HFFc6 (cell line): ENCODE data around the gene NUBPL. TPM values are rescaled to one million over a fixed set of nuclear protein-coding genes. Genes with fewer than 3 reads are reported as not detected.
"Not testable (repeated sequence)": the region's sequence is repeated elsewhere in the genome, so short reads cannot be mapped to it uniquely, and the experiment has no call there.

ENCODE experiments used
- DNase-seq: peaks from one replicate; pipeline ENCODE4 v3.0.0-alpha.2; 2018
- H3K27ac Mint-ChIP-seq: 2 replicates; pipeline ENCODE4 v1.8.0; 2020; ENCODE audit warnings: mild to moderate bottlenecking, mixed read lengths
- H3K27me3 Mint-ChIP-seq: 2 replicates; pipeline ENCODE4 v1.8.0; 2021; ENCODE audit warnings: mild to moderate bottlenecking, moderate library complexity, mixed read lengths; ENCODE audit not compliant: insufficient read depth
- H3K36me3 Mint-ChIP-seq: 2 replicates; pipeline ENCODE4 v1.8.0; 2021; ENCODE audit warnings: low read depth, mixed read lengths
- H3K4me1 Mint-ChIP-seq: 2 replicates; pipeline ENCODE4 v1.8.0; 2020; ENCODE audit warnings: low read depth, mixed read lengths
- H3K4me3 Mint-ChIP-seq: 2 replicates; pipeline ENCODE4 v1.8.0; 2020; ENCODE audit warnings: mild to moderate bottlenecking, moderate library complexity, mixed read lengths
- H3K9me3 Mint-ChIP-seq: 2 replicates; pipeline ENCODE4 v1.8.0; 2020; ENCODE audit warnings: mild to moderate bottlenecking, mixed read lengths
- CTCF ChIP-seq: fragments of 200-600 bp; sonication (generic); IDR thresholded peaks from 2 replicates; pipeline ENCODE4 v1.5.0; 2021; ENCODE audit warnings: antibody characterized with exemption, mild to moderate bottlenecking
- total RNA-seq, 6 experiments: library from RNA; stranded (reverse); fragmentation: NEBNext Ultra II Directional; extraction: Animal tissue kit (Norgen Biotek cat#: 25700); gene quantifications; 2 replicates in 1 of 6; 3 replicates in 5 of 6; pipeline ENCODE4 v1.2.3, GENCODE V29; 2021

NUBPL gene
- total RNA-seq, 6 experiments from 2014 or later, result 8.2 to 10.7 (median 9.7) TPM

GRCh38 chr14:31605702-31606101, 44.5 kb downstream of the NUBPL start:
- Mint-ChIP-seq H3K4me1 (no peaks in the 10 kb centered on the region), H3K27me3 (no peaks in the 10 kb centered on the region), H3K4me3 (no peak overlapping the region)

GRCh38 chr14:31611778-31612433, 50.7 kb downstream of the NUBPL start:
- H3K4me1 Mint-ChIP-seq, result no peaks in the 10 kb centered on the region
- H3K4me3 Mint-ChIP-seq, result no peak overlapping the region
- H3K9me3 Mint-ChIP-seq, result no peaks in the 10 kb centered on the region
- no peak for TF ChIP-seq CTCF
- no peaks in the 10 kb centered on the region; the same call in 1 of the 2 replicates for H3K27me3 Mint-ChIP-seq
- 0 out of 2 replicates have a peak, but pooled peaks cover 6% of the 10 kb centered on the region for H3K36me3 Mint-ChIP-seq
- no peak overlapping the region for H3K27ac Mint-ChIP-seq
- DNase-seq, result no peak

More at GRCh38 chr14:31605702-31606101, 44.5 kb downstream of the NUBPL start:
- H3K36me3 Mint-ChIP-seq, result peaks cover 15% of the 10 kb centered on the region
- H3K27ac Mint-ChIP-seq, result no peak overlapping the region
- H3K9me3 Mint-ChIP-seq, result peaks cover 4% of the 10 kb centered on the region; the same call in 1 of the 2 replicates
- DNase-seq, result no peak
- TF ChIP-seq CTCF, result no peak

- no peaks in the 10 kb centered on the region for H3K4me1 Mint-ChIP-seq
- no peak for TF ChIP-seq CTCF
- no peak overlapping the region for H3K4me3 Mint-ChIP-seq
- no peaks in the 10 kb centered on the region; the same call in 1 of the 2 replicates for H3K27me3 Mint-ChIP-seq
- H3K36me3 Mint-ChIP-seq, result 0 out of 2 replicates have a peak, but pooled peaks cover 6% of the 10 kb centered on the region
- no peaks in the 10 kb centered on the region for H3K9me3 Mint-ChIP-seq
- H3K27ac Mint-ChIP-seq, result no peak overlapping the region
- DNase-seq, result no peak
Measured at GRCh38 chr14:31613188-31613587, 52.0 kb downstream of the NUBPL start.

- not testable (repeated sequence) for H3K4me1 Mint-ChIP-seq, H3K27ac Mint-ChIP-seq, H3K27me3 Mint-ChIP-seq, DNase-seq, H3K4me3 Mint-ChIP-seq
- peaks cover 11% of the 10 kb centered on the region for H3K9me3 Mint-ChIP-seq
- peaks cover 18% of the 10 kb centered on the region for H3K36me3 Mint-ChIP-seq
Measured at GRCh38 chr14:31618884-31619283, 57.7 kb downstream of the NUBPL start.

GRCh38 chr14:31619440-31619839, 58.2 kb downstream of the NUBPL start:
- TF ChIP-seq CTCF, result no peak
- H3K4me1 Mint-ChIP-seq, result no peaks in the 10 kb centered on the region

GRCh38 chr14:31620898-31621297, 59.7 kb downstream of the NUBPL start:
- H3K4me3 Mint-ChIP-seq, H3K4me1 Mint-ChIP-seq, H3K27ac Mint-ChIP-seq, H3K27me3 Mint-ChIP-seq, DNase-seq: not testable (repeated sequence)
- Mint-ChIP-seq H3K36me3 (peaks cover 18% of the 10 kb centered on the region), H3K9me3 (peaks cover 11% of the 10 kb centered on the region)

More at GRCh38 chr14:31619440-31619839, 58.2 kb downstream of the NUBPL start:
- DNase-seq, result no peak
- no peak overlapping the region for H3K27ac Mint-ChIP-seq
- H3K9me3 Mint-ChIP-seq, result peaks cover 11% of the 10 kb centered on the region
- peaks cover 18% of the 10 kb centered on the region for H3K36me3 Mint-ChIP-seq
- no peak overlapping the region for H3K4me3 Mint-ChIP-seq
- H3K27me3 Mint-ChIP-seq, result no peaks in the 10 kb centered on the region; the same call in 1 of the 2 replicates
